PC-9 (cell line): Measurements from ENCODE around the gene CCNO. TPM values are rescaled to one million over a fixed set of nuclear protein-coding genes. Genes with fewer than 3 reads are reported as not detected.

Experiments
- Bru-seq: library from RNA; stranded (reverse); fragments of 400-500 nt; gene quantifications from one replicate; lab custom pipeline; 2021; lab: Mats Ljungman, UMichigan
- BruChase-seq, 2 experiments: library from RNA; stranded (reverse); fragments of 400-500 nt; gene quantifications; one replicate each; lab custom pipeline; 2021; lab: Mats Ljungman, UMichigan
- BruUV-seq: library from RNA; stranded (reverse); fragments of 400-500 nt; replicated peaks from 2 replicates; lab custom pipeline; 2021; lab: Mats Ljungman, UMichigan
- CTCF ChIA-PET: fragments of 300-600 bp; sonication (Branson Sonifier 250); formaldehyde crosslinking; loops from one replicate; lab custom pipeline; 2022; ENCODE audit warnings: antibody characterized with exemption; lab: Charles Lee
- POLR2A ChIA-PET: fragments of 300-600 bp; sonication (Branson Sonifier 250); formaldehyde crosslinking; loops from one replicate; lab custom pipeline; 2022; ENCODE audit warnings: antibody characterized with exemption; ENCODE audit not compliant: unreplicated experiment; lab: Charles Lee
- DNase-seq, 2 experiments: peaks; one replicate each; pipeline versions ENCODE4 v3.0.0 to v3.0.0-alpha.2; 2015 to 2022; ENCODE audit warnings: mixed read lengths in 1 of 2
- H2AFZ ChIP-seq: fragments of 200-600 bp; sonication (generic); 2 replicates; pipeline ENCODE4 v1.8.1; 2017; ENCODE audit warnings: antibody characterized with exemption
- H3F3A ChIP-seq: fragments of 200-600 bp; sonication (generic); 2 replicates; pipeline ENCODE4 v1.8.1; 2017; ENCODE audit warnings: antibody characterized with exemption, mild to moderate bottlenecking, low read depth; ENCODE audit not compliant: insufficient read depth
- H3K27ac ChIP-seq: fragments of 200-600 bp; sonication (generic); 2 replicates; pipeline ENCODE4 v1.6.1; 2016; ENCODE audit warnings: mixed run types
- H3K27me3 ChIP-seq: fragments of 200-600 bp; sonication (generic); 2 replicates; pipeline ENCODE4 v1.6.1; 2016; ENCODE audit warnings: low read depth, mixed run types; ENCODE audit not compliant: insufficient read depth
- H3K36me3 ChIP-seq: fragments of 200-600 bp; sonication (generic); 2 replicates; pipeline ENCODE4 v1.6.1; 2016; ENCODE audit warnings: low read depth, mixed run types
- H3K4me1 ChIP-seq: fragments of 200-600 bp; sonication (generic); replicated peaks from 2 replicates; pipeline ENCODE4 v1.6.1; 2016; ENCODE audit warnings: mixed run types; ENCODE audit not compliant: insufficient read depth
- H3K4me2 ChIP-seq: fragments of 200-600 bp; sonication (generic); 2 replicates; pipeline ENCODE4 v1.6.1; 2017; ENCODE audit warnings: mixed run types
- H3K4me3 ChIP-seq: fragments of 200-600 bp; sonication (generic); 2 replicates; pipeline ENCODE4 v1.6.1; 2016; ENCODE audit warnings: mixed run types
- H3K79me2 ChIP-seq: fragments of 200-600 bp; sonication (generic); 2 replicates; pipeline ENCODE4 v1.6.1; 2017; ENCODE audit warnings: low read depth, mixed run types
- H3K9me2 ChIP-seq: fragments of 200-600 bp; sonication (generic); 2 replicates; pipeline ENCODE4 v1.8.1; 2017; ENCODE audit warnings: mild to moderate bottlenecking; ENCODE audit not compliant: insufficient read depth
- H3K9me3 ChIP-seq: fragments of 200-600 bp; sonication (generic); 2 replicates; pipeline ENCODE4 v1.8.1; 2016; ENCODE audit warnings: low read depth; ENCODE audit not compliant: insufficient read depth
- H4K20me1 ChIP-seq: fragments of 200-600 bp; sonication (generic); 2 replicates; pipeline ENCODE4 v1.8.1; 2017; ENCODE audit not compliant: insufficient read depth
- EZH2 ChIP-seq: fragments of 200-600 bp; sonication (generic); IDR thresholded peaks from 2 replicates; pipeline ENCODE4 v1.8.0; 2017; ENCODE audit warnings: antibody characterized with exemption, low read depth
- intact Hi-C: fragments of 100-400 bp; cut with micrococcal nuclease; formaldehyde crosslinking; loops from one replicate; pipeline ENCODE4 v1.10.0; 2022; ENCODE audit not compliant: unreplicated experiment
- long read RNA-seq: library from polyadenylated mRNA; stranded (forward); transcript quantifications from one replicate; pipeline ENCODE4 v2.0.0, GENCODE V29; 2022
- total RNA-seq: library from RNA; stranded (reverse); gene quantifications from 2 replicates; pipeline ENCODE4 v1.2.3, GENCODE V29; 2021
- TF ChIP-seq, protein P1 (sequence below): fragments of 200-600 bp; sonication (generic); conservative IDR thresholded peaks from 2 replicates; pipeline ENCODE4 v1.6.1; 2017; ENCODE audit warnings: mixed run types, antibody characterized with exemption, mild to moderate bottlenecking, moderate library complexity

CCNO gene, protein sequence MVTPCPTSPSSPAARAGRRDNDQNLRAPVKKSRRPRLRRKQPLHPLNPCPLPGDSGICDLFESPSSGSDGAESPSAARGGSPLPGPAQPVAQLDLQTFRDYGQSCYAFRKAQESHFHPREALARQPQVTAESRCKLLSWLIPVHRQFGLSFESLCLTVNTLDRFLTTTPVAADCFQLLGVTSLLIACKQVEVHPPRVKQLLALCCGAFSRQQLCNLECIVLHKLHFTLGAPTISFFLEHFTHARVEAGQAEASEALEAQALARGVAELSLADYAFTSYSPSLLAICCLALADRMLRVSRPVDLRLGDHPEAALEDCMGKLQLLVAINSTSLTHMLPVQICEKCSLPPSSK
- total RNA-seq, result 4.7 and 7.1 TPM in 2 replicates
- Bru-seq, nascent RNA, result percentile 32 among the genes with signal in this experiment
- percentile 45 among the genes with signal in this experiment for BruChase-seq, experiment 1, labeled RNA remaining after a 2-hour chase
- percentile 52 among the genes with signal in this experiment for BruChase-seq, experiment 2, labeled RNA remaining after a 6-hour chase
- long read RNA-seq, partial matches to known transcripts, result 9 of 15 reads
- long read RNA-seq, other reads (novel, unspliced or antisense), result 4 of 15 reads

DNA sequence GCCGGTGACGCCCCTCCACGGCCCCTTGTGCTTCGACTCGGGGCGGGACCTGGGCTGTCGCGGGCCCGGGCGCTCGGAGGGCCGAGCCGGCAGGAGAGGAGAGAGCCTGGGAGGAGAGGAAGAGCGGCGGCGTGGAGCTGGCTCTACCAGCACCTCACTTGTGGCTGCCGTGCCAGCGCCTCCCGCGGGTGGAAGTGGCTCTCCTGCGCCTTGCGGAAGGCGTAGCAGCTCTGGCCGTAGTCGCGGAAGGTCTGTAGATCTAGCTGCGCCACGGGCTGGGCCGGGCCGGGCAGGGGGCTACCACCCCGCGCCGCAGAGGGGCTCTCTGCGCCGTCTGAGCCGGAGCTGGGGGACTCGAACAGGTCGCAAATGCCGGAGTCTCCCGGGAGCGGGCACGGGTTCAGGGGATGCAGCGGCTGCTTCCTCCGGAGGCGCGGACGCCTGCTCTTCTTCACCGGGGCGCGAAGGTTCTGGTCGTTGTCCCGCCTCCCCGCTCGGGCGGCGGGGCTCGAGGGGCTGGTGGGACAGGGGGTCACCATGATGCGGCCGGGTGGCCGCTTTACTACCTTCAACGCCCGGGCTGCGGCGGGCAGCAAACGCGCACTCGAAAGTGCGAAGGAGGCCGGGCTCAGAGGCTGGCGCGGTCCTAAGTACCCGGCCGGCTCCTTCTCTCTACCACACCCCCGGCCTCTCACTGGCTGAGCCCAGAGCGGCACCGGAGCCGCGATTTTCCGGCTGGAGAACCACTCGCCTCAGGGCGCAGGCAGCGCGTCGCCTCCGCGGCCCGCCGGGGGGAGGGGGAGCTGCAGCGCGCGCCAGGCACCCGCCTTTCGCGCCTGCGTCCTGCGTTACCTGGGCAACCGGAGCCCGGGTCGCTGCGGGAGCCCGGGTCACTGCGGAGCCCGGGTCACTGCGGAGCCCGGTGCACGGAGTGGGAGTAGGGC lies at the start of gene CCNO:
Gene CCNO (minus strand): TSS at position 624 of the 944 bp plus-strand sequence. CDS start 85 bp downstream, at position 539.
- peak; percentile 81 to 86 for DNase-seq
- Histone ChIP-seq H4K20me1 (no peaks in the 10 kb centered on the region), H3K79me2 (no peaks in the 10 kb centered on the region), H3K36me3 (no peaks in the 10 kb centered on the region), H3K4me2 (peak within 1 kb of the TSS; percentile 97), H3K27ac (peak within 1 kb of the TSS; percentile 38), H3K9me3 (no peaks in the 10 kb centered on the region), H3K9me2 (no peaks in the 10 kb centered on the region), H2AFZ (peak within 1 kb of the TSS; percentile 97), H3K27me3 (no peaks in the 10 kb centered on the region), H3F3A (peaks cover 29% of the 10 kb centered on the region), H3K4me3 (peak within 1 kb of the TSS; percentile 89), H3K4me1 (peaks cover 22% of the 10 kb centered on the region)
- intact Hi-C loops, result loop anchor here (2.0 kb wide), 1 partner anchor 74 kb away; the partner anchor contains the start of genes DHX29 and MTREX
- CTCF ChIA-PET, result interaction anchor here (0.6 to 1.4 kb wide), 5 partner anchors 46 to 74 kb away, joined by 3 to 7 read pairs (median 5); partner anchors contain the start of genes DHX29 and MTREX
- TF ChIP-seq EZH2, result no peak
- TF ChIP-seq, protein P1, sequence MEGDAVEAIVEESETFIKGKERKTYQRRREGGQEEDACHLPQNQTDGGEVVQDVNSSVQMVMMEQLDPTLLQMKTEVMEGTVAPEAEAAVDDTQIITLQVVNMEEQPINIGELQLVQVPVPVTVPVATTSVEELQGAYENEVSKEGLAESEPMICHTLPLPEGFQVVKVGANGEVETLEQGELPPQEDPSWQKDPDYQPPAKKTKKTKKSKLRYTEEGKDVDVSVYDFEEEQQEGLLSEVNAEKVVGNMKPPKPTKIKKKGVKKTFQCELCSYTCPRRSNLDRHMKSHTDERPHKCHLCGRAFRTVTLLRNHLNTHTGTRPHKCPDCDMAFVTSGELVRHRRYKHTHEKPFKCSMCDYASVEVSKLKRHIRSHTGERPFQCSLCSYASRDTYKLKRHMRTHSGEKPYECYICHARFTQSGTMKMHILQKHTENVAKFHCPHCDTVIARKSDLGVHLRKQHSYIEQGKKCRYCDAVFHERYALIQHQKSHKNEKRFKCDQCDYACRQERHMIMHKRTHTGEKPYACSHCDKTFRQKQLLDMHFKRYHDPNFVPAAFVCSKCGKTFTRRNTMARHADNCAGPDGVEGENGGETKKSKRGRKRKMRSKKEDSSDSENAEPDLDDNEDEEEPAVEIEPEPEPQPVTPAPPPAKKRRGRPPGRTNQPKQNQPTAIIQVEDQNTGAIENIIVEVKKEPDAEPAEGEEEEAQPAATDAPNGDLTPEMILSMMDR, result no peak
- no TSS peak for BruUV-seq
- POLR2A ChIA-PET, result interaction anchor here (0.5 to 0.7 kb wide), 4 partner anchors 69 to 168 kb away, joined by 3 to 7 read pairs (median 6); no protein-coding TSS in a partner anchor

DNA sequence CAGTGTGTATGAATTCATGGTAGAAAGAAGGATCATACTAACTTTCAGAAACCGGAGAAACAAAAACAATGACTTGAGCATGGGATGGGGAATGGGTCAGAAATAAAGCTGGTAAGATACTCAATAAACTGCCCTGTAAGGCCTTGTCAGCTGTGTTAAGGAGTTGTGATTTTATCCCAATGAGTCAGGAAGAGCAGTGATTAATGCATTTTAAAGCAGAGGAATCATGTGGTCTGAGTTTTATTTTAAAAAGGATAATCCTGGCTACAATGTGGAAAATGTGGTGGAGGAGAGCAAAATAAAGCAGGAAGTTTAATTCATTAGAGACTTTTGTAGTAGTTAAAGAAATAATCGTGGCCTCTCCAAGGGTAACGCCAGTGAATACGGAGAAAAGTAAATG lies 45.4 kb upstream of the CCNO start:
- H3F3A ChIP-seq, result no peaks in the 10 kb centered on the region
- POLR2A ChIA-PET, result no interaction called here
- no peaks in the 10 kb centered on the region for H3K79me2 ChIP-seq
- H3K9me3 ChIP-seq, result no peaks in the 10 kb centered on the region
- CTCF ChIA-PET, result no interaction called here
- no peak for TF ChIP-seq EZH2
- TF ChIP-seq, protein P1, result no peak
- no peaks in the 10 kb centered on the region for H3K27me3 ChIP-seq
- no peak overlapping the region for H3K4me3 ChIP-seq
- peaks cover 20% of the 10 kb centered on the region; the same call in 1 of the 2 replicates for H3K36me3 ChIP-seq
- H3K4me2 ChIP-seq, result no peak overlapping the region
- H3K4me1 ChIP-seq, result no peaks in the 10 kb centered on the region
- BruUV-seq, result no TSS peak
- H3K9me2 ChIP-seq, result no peaks in the 10 kb centered on the region
- no peak for DNase-seq
- H4K20me1 ChIP-seq, result no peaks in the 10 kb centered on the region
- H2AFZ ChIP-seq, result no peak overlapping the region
- intact Hi-C loops, result no loop called here
- no peak overlapping the region for H3K27ac ChIP-seq
